ENCODE results near the gene FAM25A.
"Not testable (repeated sequence)": the region's sequence is repeated elsewhere in the genome, so short reads cannot be mapped to it uniquely, and the experiment has no call there.

The FAM25A gene

DNA sequence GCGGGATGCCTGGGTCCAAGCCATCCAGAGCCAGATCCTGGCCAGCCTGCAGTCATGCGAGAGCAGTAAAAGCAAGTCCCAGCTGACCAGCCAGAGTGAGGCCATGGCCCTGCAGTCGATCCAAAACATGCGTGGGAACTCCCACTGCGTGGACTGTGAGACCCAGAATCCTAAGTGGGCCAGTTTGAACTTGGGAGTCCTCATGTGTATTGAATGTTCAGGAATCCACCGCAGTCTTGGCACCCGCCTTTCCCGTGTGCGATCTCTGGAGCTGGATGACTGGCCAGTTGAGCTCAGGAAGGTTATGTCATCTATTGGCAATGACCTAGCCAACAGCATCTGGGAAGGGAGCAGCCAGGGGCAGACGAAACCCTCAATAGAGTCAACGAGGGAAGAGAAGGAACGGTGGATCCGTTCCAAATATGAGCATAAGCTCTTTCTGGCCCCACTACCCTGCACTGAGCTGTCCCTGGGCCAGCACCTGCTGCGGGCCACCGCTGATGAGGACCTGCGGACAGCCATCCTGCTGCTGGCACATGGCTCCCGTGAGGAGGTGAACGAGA, 10.9 kb upstream of the FAM25A start:
- not testable (repeated sequence) for DNase-seq (ENCODE audit: low read depth, low spot score)

DNA sequence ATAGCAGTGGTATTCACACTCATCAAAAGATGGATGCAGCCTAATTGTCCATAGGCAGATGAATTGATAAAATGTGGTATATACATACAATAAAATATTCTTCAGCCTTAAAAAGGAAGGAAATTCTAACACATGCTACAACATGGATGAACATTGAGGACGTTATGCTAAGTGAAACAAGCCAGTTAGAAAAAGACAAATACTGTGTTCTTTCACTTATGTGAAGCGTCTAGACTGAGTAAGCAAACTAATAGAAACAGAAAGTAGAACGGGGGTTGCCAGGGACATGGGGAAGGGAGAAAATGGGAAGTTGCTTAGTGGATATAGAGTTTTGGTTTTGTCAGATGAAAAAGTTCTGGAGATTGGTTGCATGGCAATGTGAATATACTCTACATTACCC, 6.6 kb upstream of the FAM25A start:
- not testable (repeated sequence) for DNase-seq (ENCODE audit: low read depth, low spot score)

DNA sequence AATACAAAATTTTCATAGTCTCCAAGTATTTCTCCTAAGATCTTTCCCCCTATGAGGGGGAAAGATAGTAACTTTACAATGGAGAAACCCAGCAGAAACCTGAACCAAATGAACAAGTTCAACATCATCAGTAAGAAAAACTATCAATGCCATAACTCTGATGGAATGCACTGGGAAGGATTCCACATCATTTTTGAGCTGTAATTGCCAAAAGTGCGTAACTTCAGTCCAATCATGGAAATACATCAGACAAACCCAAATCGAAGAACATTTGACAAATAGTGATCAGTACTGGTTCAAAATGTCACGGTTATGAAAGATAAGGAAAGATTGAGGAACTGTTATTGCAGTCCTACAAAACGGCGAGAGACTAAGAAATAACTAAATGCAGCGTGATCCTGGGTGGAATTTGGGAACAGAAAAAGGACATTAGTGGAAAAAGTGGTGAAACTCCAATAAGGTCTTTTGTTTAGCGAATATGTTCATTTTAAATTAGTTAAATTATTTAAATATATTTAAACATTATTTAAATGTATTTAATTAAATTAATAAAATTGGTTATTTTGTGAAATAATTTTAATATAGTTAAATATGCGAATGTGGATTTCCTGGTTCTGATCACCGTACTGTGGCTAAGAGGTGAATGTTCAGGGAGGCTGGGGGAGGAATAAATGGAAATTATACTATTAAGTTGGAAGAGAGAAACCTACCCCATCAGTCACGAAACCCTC, 4.9 kb upstream of the FAM25A start:
- DNase-seq (ENCODE audit: low read depth, low spot score): not testable (repeated sequence)

DNA sequence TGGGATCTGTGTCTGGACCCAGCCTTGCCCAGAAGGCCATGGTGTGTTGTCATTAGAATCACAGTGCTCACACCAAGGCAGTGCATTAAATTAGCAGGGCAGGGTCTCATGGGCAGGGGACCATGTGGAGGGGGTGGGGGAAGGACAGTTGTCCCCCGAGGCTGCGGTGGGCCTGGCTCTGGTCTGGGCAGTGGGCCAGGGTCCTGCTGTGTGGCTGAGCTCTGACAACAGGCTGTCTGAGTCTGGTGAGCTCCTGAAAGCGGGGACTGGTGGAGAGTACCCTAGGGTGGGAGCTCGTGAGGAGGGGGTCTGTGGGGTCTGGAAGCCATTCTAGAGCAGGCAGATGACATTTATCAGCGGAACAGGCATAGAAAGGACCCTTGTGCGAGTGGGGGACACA, 2.0 kb upstream of the FAM25A start:
- DNase-seq (ENCODE audit: low read depth, low spot score): not testable (repeated sequence)

DNA sequence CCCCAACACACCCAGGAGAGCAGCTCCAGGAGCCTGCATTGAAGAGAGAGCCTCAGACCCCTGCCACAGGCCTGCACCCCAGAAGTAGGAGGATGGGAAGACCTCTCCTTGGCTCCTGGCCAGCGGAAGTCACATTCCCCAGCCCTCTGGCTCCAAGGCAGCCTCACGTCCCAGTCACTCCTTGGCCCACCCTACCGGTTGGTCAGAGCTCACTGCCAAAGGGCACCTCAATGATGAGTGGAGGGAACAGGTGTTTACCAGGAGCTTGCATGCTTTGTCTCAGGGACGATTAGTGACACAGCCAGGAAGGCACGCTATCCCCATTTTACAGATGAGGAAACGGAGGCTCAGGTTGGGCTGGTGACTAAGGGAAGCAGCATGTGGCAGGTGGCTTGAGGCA, 1.0 kb upstream of the FAM25A start:
- not testable (repeated sequence) for DNase-seq (ENCODE audit: low read depth, low spot score)

DNA sequence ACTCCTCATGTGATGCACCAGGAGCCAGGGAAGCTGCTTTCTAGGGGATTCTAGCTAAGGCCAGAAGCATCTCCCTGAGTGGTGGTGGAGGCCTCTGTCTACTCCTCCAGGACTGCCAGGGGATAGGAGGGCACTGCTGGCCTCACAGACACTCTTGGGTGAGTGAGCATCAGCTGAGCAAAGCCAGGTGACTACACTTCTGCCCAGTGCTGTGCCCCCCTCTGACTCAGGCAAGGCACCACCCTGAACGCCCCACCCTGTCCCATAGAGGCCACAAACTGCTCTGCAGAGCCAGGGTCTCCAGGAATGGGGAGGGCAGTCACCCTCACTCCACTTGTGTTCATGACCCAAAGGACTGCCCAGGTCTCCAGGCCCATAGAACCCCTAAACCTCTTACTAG, 590 bp upstream of the FAM25A start:
- not testable (repeated sequence) for DNase-seq (ENCODE audit: low read depth, low spot score)

DNA sequence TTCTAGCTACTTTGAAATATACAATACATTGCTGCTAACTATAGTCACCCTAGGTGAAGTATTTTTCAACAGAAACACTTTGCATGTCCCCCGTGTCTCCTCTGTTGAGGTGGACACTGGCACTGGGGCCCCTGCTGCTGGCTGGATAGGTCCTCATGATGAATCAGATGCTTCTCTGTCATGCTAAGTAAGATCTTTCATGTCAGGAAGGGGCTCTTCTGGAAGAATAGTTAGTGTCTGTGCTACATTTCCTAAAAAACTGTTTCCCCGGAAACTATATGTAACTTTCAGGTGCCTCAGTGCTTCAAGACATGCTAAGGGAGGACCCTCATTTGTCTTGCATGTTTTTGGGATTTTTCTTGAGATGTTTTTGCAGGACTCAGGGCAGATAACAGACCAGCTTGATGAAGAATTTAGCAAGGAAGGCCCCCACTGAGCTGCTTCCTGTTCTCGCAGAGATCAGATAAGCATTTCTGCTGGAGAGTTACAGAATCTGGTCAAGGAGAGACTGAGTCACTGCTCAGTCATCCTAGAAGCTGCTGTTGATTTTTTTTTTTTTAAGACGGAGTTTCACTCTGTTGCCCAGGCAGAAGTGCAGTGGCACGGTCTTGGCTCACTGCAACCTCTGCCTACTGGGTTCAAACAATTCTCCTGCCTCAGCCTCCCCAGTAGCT, 5.3 kb downstream of the FAM25A start:
- not testable (repeated sequence) for DNase-seq (ENCODE audit: low read depth, low spot score)

DNA sequence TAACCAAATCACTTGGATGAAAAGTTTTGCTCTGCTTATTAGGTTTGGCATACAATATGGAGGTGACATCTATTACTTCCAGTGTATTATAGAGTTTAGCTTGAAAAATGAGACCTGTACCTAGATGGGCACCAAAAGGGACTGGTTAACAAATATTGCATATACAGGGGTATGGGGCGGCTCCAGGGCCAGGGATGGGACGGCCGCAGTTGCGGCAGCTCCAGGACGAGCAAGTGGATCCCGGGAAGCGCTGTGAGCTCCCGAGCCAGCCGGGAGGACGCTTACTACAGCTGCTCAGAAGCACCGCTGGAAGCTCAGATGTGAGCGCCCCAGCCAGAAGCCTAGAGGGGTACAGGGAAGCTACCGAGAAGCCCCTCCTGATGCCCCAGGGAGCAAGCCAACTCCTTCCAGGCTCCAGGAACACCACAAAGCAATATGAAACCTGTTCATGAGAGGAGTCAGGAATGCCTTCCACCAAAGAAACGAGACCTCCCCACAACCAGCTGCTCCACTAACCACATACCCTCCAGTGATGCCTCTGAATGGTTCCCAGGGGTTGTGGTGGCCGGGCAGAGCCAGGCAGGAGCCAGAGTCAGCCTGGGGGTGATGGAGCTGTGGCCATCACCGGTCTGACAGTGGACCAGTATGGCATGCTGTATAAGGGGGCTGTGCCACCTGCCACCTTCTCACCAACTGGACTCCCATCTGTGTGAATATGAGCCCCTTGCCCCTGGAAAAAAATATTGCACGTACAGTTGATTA, 6.8 kb downstream of the FAM25A start:
- not testable (repeated sequence) for DNase-seq (ENCODE audit: low read depth, low spot score)

DNA sequence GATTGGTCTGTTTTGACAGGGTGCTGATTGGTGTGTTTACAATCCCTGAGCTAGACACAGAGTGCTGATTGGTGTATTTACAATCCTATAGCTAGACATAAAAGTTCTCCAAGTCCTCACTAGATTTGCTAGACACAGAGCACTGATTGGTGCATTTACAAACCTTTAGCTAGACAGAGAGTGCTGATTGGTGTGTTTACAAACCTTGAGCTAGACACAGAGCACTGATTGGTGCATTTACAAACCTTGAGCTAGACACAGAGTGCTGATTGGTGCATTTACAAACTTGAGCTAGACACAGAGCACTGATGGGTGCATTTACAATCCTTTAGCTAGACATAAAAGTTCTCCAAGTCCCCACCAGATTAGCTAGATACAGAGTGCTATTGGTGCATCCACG, 10.3 kb downstream of the FAM25A start:
- not testable (repeated sequence) for DNase-seq (ENCODE audit: low read depth, low spot score)

DNA sequence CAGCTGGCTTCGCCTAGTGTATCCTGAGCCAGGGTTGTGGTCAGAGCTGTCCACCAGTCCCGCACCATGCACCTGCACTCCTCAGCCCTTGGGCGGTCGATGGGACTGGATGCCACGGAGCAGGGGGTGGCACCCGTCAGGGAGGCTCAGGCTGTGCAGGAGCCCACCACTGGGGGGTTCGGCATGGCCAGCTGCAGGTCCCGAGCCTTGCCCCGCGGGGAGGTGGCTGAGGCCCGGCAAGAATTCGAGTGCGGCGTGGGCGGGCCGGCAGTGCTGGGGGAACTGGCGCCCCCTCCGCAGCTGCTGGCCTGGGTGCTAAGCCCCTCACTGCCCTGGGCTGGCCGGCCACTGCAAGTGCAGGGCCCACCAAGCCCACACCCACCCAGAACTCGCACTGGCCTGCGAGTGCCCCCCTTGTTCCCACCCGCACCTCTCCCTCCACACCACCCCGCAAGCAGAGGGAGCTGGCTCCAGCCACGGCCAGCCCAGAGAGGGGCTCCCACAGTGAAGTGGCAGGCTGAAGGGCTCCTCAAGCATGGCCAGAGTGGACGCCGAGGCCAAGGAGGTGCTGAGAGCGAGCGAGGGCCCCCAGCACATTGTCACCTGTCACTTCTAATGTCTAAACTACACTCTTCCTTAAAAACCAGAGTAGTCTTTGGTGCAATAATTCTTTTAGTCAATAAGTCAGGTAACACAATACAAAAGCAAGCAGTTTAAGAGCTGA, 11.0 kb downstream of the FAM25A start:
- no peak for DNase-seq (ENCODE audit: low read depth, low spot score)

DNA sequence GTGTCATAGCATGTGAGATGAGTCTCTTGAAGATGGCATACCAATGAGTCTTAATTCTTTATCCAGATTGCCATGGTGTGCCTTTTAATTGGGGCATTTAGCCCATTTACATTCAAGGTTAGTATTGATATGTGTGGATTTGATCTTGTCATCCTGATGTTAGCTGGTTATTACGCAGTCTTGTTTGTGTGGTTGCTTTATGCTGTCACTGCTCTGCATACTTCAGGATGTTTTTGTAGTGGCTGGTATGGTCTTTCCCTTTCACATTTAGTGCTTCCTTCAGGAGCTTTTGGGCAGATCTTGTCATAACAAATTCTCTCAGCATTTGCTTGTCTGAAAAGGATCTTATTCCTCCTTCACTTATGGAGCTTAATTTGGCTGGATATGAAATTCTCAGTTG, 16.5 kb downstream of the FAM25A start:
- no peak for DNase-seq (ENCODE audit: low read depth, low spot score)

DNA sequence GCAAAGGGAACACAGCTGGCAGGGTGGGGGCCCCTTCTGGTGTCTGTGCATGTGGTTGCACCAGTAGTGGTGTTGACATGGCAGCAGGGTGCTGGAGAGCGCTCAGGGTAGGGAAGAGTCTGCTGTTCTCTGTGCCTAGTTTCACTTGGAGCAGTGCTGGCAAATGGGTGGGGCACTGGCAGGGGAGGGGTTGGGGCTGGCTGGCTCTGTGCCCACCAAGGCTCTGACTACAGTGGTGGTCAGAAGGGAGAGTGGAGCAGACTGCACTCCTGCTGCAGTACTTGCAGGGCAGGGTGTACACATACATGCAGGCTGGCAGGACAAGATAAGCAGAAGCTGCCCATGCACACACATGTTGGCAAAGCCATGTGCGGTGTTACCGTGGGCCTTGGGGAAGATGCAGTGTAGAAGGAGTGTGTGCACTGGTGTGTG, 18.2 kb downstream of the FAM25A start:
- no peak for DNase-seq (ENCODE audit: low read depth, low spot score)

DNA sequence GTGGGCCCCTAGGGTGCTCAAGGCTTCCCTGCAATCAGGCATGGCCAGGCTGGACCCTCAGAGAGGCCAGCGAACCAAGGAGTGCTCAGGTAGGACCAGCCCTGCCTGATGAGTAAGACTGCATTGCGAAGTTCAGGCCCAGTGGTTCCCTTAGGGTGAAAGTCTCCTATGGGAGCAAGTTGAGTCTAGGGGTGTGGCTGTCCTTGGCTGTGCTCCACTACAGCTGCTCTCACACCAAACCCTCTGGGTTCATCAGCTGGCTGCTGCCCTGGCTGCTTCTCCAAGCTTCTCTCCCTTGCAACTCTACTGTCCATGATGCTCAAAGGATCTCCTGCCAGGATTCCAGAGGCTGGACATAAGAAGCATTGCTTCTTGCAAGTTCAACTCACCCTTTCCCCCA, 18.7 kb downstream of the FAM25A start:
- DNase-seq (ENCODE audit: low read depth, low spot score): no peak

DNA sequence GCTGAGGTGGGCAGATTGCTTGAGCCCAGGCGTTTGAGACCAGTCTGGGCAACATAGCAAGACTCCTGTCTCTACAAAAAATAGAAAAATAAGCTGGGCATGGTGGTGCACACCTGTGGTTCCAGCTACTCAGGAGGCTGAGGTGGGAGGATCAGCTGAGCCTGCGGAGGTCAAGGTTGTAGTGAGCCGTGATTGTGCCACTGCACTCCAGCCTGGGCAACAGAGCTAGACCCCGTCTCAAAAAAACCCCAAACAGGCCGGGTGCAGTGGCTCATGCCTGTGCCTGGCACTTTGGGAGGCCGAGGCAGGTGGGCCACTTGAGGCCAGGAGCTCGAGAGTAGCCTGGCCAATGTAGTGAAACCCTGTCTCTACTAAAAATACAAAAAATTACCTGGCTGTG, 23.5 kb downstream of the FAM25A start:
- not testable (repeated sequence) for DNase-seq (ENCODE audit: low read depth, low spot score)

DNA sequence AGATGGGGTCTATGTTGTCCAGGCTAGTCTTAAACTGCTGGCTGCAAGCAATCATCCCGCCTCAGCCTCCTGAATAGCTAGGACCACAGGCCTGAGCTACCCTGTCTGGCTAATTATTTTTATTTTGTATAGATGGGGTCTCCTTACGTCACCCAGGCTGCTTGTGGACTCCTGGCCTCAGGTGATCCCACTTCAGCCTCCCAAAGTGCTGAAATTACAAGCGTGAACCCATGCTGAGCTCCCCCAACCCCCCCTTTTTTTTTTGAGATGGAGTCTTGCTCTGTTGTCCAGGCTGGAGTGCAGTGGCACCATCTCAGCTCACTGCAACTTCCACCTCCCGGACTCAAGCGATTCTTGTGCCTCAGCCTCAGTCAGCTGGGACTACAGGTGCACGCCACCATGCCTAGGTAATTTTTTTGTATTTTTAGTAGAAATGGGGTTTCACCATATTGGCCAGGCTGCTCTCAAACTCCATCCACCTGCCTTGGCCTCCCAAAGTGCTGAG, 25.4 kb downstream of the FAM25A start:
- no peak for DNase-seq (ENCODE audit: low read depth, low spot score)

DNA sequence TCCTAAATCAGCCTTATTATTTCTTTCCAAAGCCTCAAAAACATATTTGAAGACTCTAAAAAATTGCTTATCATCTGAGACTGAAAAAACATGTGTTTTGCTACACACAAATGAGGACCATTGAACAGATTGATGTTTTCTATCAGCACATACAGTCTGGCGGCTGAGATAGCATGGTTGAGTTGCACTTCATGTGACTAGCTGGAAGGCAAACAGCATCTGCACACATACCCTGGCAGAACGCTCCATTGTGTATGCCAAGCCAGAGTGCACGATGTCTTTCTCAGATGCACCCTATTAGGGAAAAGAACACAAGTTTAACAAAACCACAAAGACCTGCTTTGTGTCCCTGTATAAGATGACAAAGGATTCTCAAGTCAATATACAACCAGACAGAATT, 33.0 kb downstream of the FAM25A start:
- no peak for DNase-seq (ENCODE audit: low read depth, low spot score)

DNA sequence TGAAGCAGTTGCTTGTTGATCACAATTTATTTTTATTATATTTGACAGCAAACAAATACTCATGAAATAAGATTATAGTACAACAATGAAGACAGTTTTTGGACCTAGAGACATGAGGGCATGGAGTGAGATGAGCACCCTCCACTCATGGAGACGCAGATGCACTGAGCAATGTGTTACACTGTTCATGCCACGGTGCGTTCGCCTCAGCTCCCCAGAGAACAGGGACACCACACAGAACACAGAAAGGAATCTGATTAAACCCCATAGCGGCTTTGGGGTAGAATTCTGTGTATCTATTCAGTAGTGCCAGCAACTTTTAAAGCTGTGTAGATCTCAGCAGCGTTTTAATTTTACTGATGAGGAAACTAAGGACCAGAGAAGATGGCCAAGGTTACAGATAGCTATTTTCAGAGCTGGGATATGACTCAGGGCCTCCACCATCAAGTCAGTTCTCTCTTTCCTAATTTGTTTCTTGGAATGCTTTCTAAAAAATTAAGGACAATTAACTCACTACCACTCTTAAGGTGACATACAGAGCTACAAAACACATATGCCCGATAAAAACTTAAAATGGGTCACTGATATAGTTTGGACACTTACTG, 33.6 kb downstream of the FAM25A start:
- DNase-seq (ENCODE audit: low read depth, low spot score): no peak

DNA sequence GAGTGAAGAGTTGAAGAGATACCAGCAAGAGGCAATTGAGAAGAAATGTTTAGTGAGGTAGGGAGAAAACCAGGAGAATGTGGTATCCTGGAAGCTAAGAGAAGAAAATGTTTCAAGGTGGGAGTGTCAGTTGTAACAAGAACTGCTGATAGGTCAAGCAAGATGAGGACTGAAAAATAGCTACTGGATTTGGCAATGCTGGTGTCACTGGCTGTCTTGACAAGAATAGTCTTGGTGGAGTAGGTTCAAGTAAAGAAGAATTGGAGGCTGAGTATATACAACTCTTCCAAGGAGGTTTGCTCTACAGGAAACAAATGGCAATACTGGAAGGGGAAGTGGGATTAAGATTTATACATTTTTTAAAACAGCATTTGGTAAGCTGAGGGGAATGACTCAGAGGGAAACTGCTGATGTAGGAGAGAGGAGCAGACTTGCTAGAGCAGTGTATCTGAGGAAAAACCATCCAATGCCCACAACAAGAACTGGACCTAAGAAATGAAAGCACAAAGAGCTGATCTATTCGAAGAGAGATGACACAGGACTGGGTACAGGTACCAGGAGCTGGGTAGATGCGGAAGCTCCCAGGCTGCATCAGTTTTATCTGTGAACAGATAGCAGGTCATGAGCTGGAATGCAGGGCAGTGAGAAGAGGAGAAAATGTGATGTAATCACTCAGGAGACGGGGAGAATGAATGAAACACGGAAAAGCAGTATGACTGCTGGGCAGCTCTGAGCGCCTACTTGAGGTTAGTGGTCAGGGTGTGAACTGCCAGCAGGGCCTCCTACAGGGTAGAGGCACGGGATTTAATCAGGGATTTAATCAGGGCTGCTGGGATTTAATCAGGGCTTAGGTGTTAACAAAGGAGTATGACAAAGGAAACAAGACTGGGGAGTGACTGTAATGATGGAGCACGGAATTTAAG, 34.5 kb downstream of the FAM25A start:
- DNase-seq (ENCODE audit: low read depth, low spot score): peak; percentile 26

DNA sequence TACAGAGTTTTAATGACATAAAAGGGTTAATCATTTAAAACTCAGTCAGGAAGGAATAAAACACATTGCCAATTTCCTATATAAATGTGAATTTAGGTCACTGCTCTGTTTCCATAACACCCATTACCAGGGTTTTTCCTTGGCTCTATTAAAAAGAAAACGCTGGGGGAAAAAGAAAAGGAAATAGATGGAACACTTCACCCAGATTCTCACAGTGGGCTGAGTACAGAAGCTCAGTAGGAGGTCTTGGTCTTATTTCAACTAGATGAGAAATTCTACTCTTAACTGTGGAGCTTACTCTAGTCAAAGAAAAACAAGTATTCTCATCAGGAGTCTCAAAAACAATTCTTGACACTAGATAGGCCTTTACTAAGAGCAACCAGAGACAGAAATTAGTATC, 38.1 kb downstream of the FAM25A start:
- peak; percentile 75 for DNase-seq (ENCODE audit: low read depth, low spot score)

DNA sequence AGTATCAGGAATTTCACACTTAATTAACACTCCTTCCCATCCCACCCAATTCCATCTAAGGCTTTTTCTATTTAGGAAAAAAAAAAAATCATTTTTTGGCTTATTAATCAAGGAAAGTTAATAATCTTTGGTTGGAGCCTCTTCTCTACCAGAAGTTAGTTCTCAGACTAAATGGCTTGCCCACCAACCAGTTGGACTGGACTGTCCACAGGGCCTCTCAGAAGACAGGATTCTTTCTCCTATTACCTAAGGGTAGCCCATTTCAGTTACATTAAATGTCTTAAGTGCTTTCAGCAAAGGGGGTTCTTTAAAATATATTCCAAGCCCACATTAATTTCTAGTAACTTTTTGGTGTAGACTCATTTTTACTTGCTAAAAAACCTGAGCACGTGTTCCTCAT, 39.3 kb downstream of the FAM25A start:
- no peak for DNase-seq (ENCODE audit: low read depth, low spot score)

Measured in smooth muscle cell of the brain vasculature (primary cell).